Measurements from ENCODE around the gene PSMA8. TPM values are rescaled to one million over a fixed set of nuclear protein-coding genes. Genes with fewer than 3 reads are reported as not detected.
"Not testable (repeated sequence)": the region's sequence is repeated elsewhere in the genome, so short reads cannot be mapped to it uniquely, and the experiment has no call there.

Gene PSMA8
- total RNA-seq, 2 donors from 2014 or later, result 0.31 to 1.3 TPM

- no peaks in the 10 kb centered on the region for H3K36me3 Mint-ChIP-seq
- H3K4me1 Mint-ChIP-seq (ENCODE audit: low read depth in 2 of 2), result peaks cover 9 to 25% of the 10 kb centered on the region in 2 donors
- peaks cover 0 to 16% of the 10 kb centered on the region in 2 donors for H3K27me3 Mint-ChIP-seq
- ATAC-seq (no peak), DNase-seq (ENCODE audit: low spot score) (no peak)
- no peak overlapping the region for H3K27ac Mint-ChIP-seq
- no peaks in the 10 kb centered on the region for H3K9me3 Mint-ChIP-seq
- peak overlapping the region; percentile 85 for H3K4me3 Mint-ChIP-seq
Observed at GRCh38 chr18:26228562-26229260, 95.0 kb downstream of the PSMA8 start.

GRCh38 chr18:26230497-26230896, 96.8 kb downstream of the PSMA8 start:
- H3K9me3 Mint-ChIP-seq, result no peaks in the 10 kb centered on the region
- H3K27ac Mint-ChIP-seq, result no peak overlapping the region
- no peak for ATAC-seq
- peaks cover 9 to 25% of the 10 kb centered on the region in 2 donors for H3K4me1 Mint-ChIP-seq (ENCODE audit: low read depth in 2 of 2)
- H3K36me3 Mint-ChIP-seq, result no peaks in the 10 kb centered on the region
- no peak overlapping the region for H3K4me3 Mint-ChIP-seq
- H3K27me3 Mint-ChIP-seq, result peaks cover 0 to 12% of the 10 kb centered on the region in 2 donors
- DNase-seq (ENCODE audit: low spot score), result no peak

GRCh38 chr18:26233208-26233607, 99.5 kb downstream of the PSMA8 start:
- Mint-ChIP-seq H3K9me3 (no peaks in the 10 kb centered on the region), H3K36me3 (no peaks in the 10 kb centered on the region), H3K27me3 (peaks cover 0 to 6% of the 10 kb centered on the region in 2 donors), H3K27ac (no peak overlapping the region), H3K4me3 (no peak overlapping the region), H3K4me1 (ENCODE audit: low read depth in 2 of 2) (peaks cover 0 to 5% of the 10 kb centered on the region in 2 donors)
- DNase-seq (ENCODE audit: low spot score), result no peak
- no peak for ATAC-seq

GRCh38 chr18:26237363-26237762, 103.7 kb downstream of the PSMA8 start:
- H3K27ac Mint-ChIP-seq; H3K4me3 Mint-ChIP-seq; H3K9me3 Mint-ChIP-seq; ATAC-seq; H3K27me3 Mint-ChIP-seq; H3K4me1 Mint-ChIP-seq (ENCODE audit: low read depth in 2 of 2); DNase-seq (ENCODE audit: low spot score): not testable (repeated sequence)
- H3K36me3 Mint-ChIP-seq, result peaks cover 11% of the 10 kb centered on the region

- not testable (repeated sequence) for ATAC-seq; H3K27me3 Mint-ChIP-seq; H3K9me3 Mint-ChIP-seq; H3K4me3 Mint-ChIP-seq; H3K27ac Mint-ChIP-seq; H3K4me1 Mint-ChIP-seq (ENCODE audit: low read depth in 2 of 2); DNase-seq (ENCODE audit: low spot score)
- H3K36me3 Mint-ChIP-seq, result peaks cover 21% of the 10 kb centered on the region
Observed at GRCh38 chr18:26238718-26239117, 105.0 kb downstream of the PSMA8 start.

- not testable (repeated sequence) for H3K27ac Mint-ChIP-seq; ATAC-seq; H3K27me3 Mint-ChIP-seq; H3K9me3 Mint-ChIP-seq; H3K4me3 Mint-ChIP-seq; DNase-seq (ENCODE audit: low spot score); H3K4me1 Mint-ChIP-seq (ENCODE audit: low read depth in 2 of 2)
- peaks cover 21% of the 10 kb centered on the region for H3K36me3 Mint-ChIP-seq
Observed at GRCh38 chr18:26242392-26242791, 108.7 kb downstream of the PSMA8 start.

Other genes with a start within 250 kb of the PSMA8 start
- 10 to 100 TPM; 69.5 to 81.4 TPM for gene SS18, start 43.3 kb upstream of the PSMA8 start, total RNA-seq
- gene TAF4B, start 92.6 kb downstream of the PSMA8 start, total RNA-seq, result 10 to 100 TPM in 1 of 2 donors, 1 to 10 TPM in 1; 4.2 to 14.5 TPM